ENCODE results near the gene PNRC1. TPM values are rescaled to one million over a fixed set of nuclear protein-coding genes. Genes with fewer than 3 reads are reported as not detected.

PNRC1 gene
- total and polyA plus RNA-seq, 7 donors: 74.3 to 552 (median 285) TPM

- no peaks in the 10 kb centered on the region for H3K4me1 ChIP-seq
- TF ChIP-seq CTCF (IDR thresholded peaks at IDR 0.05): no peak
- intact Hi-C loops (cut with DNase I): no loop called here
- H3K27ac ChIP-seq: no peak overlapping the region
- no peak for DNase-seq
- WGBS, 3 donors: 75 to 88% (median 81%) methylated on average over 10 of the region's 10 CpGs
- H3K4me3 ChIP-seq: no peak overlapping the region
- no peaks in the 10 kb centered on the region for H3K36me3 ChIP-seq (ENCODE audit: insufficient read depth in 1 of 2, low read depth in 1 of 2)
- H3K27me3 ChIP-seq (ENCODE audit: insufficient read depth in 3 of 3, low read length in 2 of 3): no peaks in the 10 kb centered on the region
- no peak for ATAC-seq
- H3K9me3 ChIP-seq: peaks cover 4% of the 10 kb centered on the region
Measured at GRCh38 chr6:89069536-89070163, 10.9 kb upstream of the PNRC1 start.

DNA sequence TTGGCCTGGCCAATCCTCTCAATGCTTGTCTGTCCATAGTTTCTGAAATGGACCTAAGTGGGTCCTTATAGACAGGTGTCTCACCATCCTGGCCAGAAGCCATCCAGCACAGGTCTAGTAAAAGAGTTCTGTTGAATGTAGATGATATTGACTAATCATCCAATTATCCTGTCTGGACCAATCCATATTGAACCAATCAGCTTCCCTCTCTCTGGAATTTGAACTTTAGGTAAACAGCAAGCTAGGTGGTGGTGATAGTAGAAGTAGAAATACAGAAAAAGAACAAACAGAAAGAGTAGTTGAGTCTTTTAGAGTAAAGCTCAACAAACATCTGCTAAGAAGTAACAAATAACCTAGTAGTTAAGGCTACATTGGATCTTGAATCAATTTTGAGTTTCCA lies 9.5 kb upstream of the PNRC1 start:
- peaks cover 4% of the 10 kb centered on the region for H3K9me3 ChIP-seq
- H3K36me3 ChIP-seq (ENCODE audit: insufficient read depth in 1 of 2, low read depth in 1 of 2): no peaks in the 10 kb centered on the region
- no peak for ATAC-seq
- DNase-seq: no peak
- no peak overlapping the region for H3K4me3 ChIP-seq
- TF ChIP-seq CTCF (IDR thresholded peaks at IDR 0.05): no peak
- H3K27me3 ChIP-seq (ENCODE audit: insufficient read depth in 3 of 3, low read length in 2 of 3): no peaks in the 10 kb centered on the region
- H3K4me1 ChIP-seq: no peaks in the 10 kb centered on the region
- H3K27ac ChIP-seq: no peak overlapping the region
- intact Hi-C loops (cut with DNase I): no loop called here

DNA sequence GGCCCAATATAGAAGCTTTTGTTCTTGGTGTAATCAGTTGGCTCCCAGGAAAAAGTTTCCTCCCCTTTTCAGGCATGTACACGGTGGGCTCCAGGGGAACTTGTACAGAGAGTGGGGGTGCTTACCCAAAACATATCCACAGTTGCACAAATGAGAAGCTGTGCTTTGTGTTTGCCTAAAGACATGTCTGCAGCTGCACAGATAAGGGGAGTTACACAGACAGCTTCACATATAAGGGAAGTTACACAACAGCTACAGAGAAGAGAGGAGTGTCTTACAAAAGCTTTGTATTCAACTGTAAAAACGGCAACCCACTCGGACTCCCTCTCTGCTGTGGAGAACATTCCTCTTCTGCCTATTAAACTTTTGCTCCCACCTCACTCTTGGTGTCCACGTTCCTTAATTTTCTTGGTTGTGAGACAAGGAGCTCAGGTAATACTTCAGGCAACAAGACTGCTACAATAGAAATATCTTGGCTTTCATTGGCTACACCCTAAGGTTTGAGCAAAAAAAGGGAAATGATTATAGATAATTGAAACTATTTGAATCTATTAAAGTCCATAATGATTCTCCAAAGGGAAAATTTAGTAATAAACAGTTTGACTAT lies 7.4 kb upstream of the PNRC1 start:
- intact Hi-C loops (cut with DNase I): no loop called here
- whole genome bisulfite sequencing, 3 donors: 57 to 62% (median 60%) methylated on average over 4 of the region's 4 CpGs

GRCh38 chr6:89073840-89074239 lies 6.7 kb upstream of the PNRC1 start:
- Histone ChIP-seq H3K4me1 (no peaks in the 10 kb centered on the region), H3K27ac (no peak overlapping the region), H3K4me3 (no peak overlapping the region), H3K27me3 (ENCODE audit: insufficient read depth in 3 of 3, low read length in 2 of 3) (no peaks in the 10 kb centered on the region), H3K36me3 (ENCODE audit: insufficient read depth in 1 of 2, low read depth in 1 of 2) (no peaks in the 10 kb centered on the region), H3K9me3 (peaks cover 4% of the 10 kb centered on the region)
- 73 to 87% (median 79%) methylated on average over 2 of the region's 2 CpGs for WGBS, 3 donors
- DNase-seq (no peak), ATAC-seq (no peak)
- no peak for TF ChIP-seq CTCF (IDR thresholded peaks at IDR 0.05)
- intact Hi-C loops (cut with DNase I): no loop called here

More for the DNA sequence above, 7.4 kb upstream of the PNRC1 start:
- no peak for ATAC-seq
- no peaks in the 10 kb centered on the region for H3K4me1 ChIP-seq
- H3K36me3 ChIP-seq (ENCODE audit: insufficient read depth in 1 of 2, low read depth in 1 of 2): no peaks in the 10 kb centered on the region
- no peaks in the 10 kb centered on the region for H3K27me3 ChIP-seq (ENCODE audit: insufficient read depth in 3 of 3, low read length in 2 of 3)
- H3K27ac ChIP-seq: no peak overlapping the region
- H3K4me3 ChIP-seq: no peak overlapping the region
- DNase-seq: no peak
- no peak for TF ChIP-seq CTCF (IDR thresholded peaks at IDR 0.05)
- H3K9me3 ChIP-seq: peaks cover 4% of the 10 kb centered on the region
